GM19238 (cell line): ENCODE measurements around the gene AP1B1.

Experiments used
- DNase-seq: peaks from one replicate; pipeline ENCODE4 v3.0.0; 2011; ENCODE audit warnings: low spot score; ENCODE audit not compliant: insufficient read length

AP1B1 gene

GRCh38 chr22:29332886-29333496, 55.4 kb downstream of the AP1B1 start:
- DNase-seq: no peak

DNA sequence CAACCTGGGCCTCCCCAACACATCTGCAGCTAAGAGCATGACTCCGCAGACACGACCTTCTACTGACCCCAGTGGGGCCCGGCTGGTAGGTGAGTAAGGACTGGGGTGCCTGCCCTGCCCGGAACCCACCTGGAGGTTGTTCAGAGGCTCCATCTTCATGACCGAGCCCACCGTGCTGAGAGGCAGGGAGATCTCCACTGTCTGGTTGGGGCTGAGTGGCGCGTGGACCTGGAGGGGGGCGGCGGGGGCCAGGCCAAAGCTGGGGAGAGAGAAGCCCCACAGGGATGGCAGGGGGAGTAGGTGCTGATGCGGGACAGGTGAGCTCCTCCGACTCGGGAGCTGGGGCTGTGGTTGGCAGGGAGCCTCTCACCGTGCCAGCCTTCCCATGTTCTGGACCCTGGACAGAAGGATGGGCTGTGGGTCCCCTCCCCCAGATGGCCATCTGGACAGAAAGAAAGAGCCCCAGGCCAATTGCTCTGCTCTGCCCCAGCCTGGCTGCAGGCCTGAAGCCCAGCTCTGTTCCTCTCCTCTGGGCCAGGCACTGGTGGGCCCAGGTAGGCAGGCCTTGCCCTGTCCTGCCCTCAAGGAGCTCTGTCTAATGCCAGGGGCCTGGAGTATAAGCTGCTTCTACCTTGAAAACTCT, 56.6 kb downstream of the AP1B1 start:
- no peak for DNase-seq

DNA sequence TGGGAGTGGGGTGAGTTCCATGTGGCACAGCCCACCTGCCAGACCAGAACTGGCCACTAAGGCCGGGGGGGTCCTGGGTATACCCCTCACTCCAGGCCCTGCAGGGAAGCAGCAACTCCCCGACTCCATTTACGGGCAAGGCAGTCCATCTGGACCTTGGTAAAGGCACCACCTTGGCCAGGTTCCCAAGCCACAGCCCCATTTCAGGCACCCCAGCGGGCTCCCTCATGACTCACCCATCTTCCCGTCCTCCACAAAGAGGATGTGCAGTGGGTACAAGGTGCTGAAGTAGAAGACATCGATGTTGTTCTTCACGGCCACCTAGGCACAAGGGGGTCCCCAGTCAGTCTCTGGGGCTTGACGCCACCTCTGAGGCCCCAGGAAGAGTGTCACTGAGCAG, 57.2 kb downstream of the AP1B1 start:
- DNase-seq: no peak

DNA sequence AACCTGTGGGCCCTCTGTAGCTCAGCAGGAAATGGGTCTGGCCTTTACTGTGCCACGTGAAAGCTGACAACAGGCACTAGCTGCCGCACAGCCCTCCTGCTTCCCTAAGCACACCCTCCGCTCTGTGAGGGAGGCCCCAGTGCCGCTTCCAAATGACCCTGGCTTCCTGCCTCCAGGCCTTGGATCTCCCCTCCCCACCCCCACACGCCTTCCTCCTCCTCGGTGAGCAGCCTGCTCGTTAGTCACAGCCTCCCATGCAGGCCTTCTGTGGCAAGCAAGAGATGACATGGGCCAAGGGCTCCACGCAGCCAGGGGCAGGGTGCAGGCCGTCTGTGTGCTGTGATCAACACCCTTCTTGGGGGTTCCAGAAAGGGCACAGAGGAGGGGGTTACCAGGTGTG, 57.6 kb downstream of the AP1B1 start:
- no peak for DNase-seq

- DNase-seq: no peak
Observed at GRCh38 chr22:29330291-29330690, 58.1 kb downstream of the AP1B1 start.

DNA sequence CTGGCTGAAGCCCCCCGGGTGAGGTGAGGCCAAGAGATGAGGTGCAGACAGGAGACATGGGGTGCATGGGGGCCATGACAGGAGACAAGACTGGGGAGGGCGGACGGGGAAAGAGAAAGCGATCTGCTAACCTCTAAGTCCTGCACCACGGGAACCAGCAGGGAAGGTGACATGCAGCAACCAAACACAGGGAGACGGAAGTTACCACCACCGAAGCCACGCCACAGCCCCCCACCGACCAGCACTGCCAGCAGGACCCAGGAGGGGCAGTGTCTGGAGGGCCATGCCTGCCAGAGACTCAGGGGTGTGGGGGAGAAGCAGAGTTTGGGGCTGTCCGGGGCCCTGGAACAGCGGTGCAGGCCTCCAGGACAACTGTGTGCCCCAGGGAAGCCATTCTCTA, 58.8 kb downstream of the AP1B1 start:
- DNase-seq: no peak

DNA sequence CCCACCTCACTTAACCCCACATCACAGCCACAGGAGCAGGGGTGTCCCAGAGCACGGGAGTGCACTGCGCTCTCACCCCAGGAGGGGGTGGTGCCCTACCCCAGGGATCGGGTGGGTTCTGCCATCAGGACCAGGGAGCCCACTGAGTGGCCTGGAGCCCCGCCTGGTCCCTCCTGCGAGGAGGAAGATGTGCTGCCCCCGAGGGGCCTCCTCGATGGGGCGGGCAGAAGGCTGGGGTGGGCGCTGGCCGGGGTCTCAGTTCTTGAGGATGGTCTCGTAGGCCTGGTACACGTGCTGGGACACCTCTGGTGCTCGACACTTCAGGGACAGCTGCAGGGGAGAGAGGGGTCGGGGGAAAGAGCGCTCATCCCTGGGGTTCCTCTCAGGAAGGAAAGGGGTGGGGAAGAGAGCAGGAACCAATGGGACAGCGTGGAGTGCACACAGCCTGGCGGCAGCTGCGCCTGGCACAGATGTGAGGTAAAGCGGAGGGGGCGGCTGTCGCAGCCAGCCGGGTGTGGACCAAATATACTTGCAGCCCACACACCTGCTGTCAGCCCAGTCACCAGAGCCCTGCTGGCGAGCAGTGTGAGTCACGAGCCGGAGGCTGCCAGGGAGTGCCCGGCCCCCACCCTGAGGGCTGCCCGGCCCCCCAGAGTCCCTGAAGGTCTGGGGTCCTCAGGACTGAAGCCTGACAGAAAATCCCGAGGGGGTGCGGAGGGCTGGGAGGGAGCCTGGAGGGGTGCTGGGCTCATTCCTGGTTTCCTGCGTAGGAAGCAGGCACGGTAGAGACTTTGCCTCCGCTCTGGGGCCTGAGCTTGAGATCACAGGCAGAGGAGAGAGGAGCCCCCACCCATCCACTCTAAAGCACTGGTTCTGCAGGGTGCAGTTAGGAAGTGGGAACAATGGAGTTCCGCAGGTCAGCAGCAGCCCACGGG, 59.5 kb downstream of the AP1B1 start:
- DNase-seq: no peak

GRCh38 chr22:29328055-29328454, 60.3 kb downstream of the AP1B1 start:
- DNase-seq: no peak

GRCh38 chr22:29327089-29327764, 61.1 kb downstream of the AP1B1 start:
- DNase-seq: no peak

GRCh38 chr22:29326481-29326880, 61.9 kb downstream of the AP1B1 start:
- DNase-seq: no peak

DNA sequence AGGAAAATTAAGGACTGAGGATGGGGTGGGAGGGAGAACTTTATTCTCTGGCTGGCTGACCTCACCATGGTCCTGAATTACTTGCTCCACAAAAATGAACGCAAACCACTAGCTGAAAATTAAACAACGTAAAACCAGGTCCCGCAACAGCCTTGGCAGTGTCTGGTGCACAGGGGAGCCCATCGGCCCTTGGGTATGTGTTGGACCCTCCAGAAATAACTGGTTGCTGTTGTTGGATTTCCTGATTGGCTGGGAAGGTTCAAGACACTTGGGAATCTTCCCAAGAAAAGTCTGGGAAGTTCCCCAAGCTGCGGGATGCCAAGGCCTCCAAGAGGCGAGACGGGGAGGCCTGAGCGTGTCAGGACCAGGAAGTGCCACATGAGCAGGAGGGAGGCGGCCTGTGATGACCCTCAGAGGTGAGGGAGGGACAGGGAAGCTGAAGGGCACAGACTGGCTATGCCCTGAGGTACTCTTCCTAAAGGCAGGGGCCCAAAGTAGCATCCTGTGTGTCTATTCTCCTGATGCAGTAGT, 62.5 kb downstream of the AP1B1 start:
- no peak for DNase-seq

DNA sequence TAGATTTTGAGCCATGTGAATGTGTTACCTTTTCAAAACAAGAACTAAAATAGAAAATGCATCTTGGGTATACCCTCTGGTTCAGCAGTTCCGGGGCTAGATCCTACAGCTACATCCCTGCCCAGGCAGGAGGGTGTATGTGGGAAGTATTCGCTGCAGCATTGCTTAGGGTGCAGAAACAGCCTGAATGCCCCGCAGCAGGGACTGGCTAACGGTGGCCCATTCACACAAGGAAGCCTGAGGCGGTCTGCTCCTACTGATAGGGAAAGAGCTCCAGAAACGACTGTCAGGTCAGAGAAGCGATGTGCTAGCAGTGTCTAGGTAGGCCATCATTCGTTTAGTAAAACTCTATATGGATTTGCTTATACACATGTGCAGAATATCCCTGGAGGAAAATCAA, 63.0 kb downstream of the AP1B1 start:
- no peak for DNase-seq

DNA sequence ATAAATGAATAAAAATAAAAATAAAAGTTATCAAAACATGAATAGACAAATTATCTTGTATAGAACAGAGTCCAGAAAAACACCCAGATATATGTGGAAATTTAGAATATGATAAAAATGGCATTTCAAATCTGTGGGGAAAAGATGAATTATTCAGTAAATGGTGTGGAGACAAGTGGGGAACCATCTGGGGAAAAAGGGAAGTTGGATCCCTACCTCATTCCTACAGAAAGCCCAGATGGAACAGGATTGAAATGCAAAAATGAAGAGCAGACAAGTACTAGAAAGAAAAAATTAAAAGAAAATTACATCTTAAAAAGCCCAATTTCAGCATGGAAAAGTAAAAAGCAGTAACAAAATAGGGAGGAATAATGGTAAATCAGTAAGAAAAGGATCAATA, 64.7 kb downstream of the AP1B1 start:
- DNase-seq: no peak

GRCh38 chr22:29320546-29320945, 67.8 kb downstream of the AP1B1 start:
- no peak for DNase-seq

GRCh38 chr22:29319072-29319471, 69.3 kb downstream of the AP1B1 start:
- DNase-seq: no peak

DNA sequence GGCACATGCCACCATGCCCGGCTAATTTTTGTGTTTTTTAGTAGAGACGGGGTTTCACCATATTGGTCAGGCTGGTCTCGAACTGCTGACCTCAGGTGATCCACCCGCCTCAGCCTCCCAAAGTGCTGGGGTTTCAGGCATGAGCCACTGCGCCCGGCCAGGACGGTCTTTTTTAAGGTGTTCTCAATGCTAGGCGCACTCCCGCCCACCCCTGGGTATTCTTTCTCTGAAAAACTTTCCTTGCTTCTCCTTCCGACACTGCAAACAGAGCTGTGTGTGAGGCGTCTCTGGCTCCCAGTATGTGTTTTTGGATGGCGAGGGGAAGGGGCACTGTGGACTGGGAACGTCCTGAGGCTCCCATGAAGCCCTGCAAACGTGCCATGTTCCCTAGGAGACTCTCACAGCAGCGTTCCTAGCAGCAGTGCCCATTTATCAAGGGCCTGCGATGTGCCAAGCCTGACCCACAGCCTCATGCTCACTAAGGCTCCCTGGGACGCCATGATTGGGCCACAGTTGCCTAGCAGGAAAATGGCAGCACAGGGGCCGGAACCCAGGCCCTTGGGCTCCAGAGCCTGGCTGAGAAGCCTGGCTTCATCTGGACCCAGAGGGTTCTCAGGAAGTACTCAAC, 70.4 kb downstream of the AP1B1 start:
- DNase-seq: no peak

GRCh38 chr22:29316141-29316828, 72.1 kb downstream of the AP1B1 start:
- no peak for DNase-seq

DNA sequence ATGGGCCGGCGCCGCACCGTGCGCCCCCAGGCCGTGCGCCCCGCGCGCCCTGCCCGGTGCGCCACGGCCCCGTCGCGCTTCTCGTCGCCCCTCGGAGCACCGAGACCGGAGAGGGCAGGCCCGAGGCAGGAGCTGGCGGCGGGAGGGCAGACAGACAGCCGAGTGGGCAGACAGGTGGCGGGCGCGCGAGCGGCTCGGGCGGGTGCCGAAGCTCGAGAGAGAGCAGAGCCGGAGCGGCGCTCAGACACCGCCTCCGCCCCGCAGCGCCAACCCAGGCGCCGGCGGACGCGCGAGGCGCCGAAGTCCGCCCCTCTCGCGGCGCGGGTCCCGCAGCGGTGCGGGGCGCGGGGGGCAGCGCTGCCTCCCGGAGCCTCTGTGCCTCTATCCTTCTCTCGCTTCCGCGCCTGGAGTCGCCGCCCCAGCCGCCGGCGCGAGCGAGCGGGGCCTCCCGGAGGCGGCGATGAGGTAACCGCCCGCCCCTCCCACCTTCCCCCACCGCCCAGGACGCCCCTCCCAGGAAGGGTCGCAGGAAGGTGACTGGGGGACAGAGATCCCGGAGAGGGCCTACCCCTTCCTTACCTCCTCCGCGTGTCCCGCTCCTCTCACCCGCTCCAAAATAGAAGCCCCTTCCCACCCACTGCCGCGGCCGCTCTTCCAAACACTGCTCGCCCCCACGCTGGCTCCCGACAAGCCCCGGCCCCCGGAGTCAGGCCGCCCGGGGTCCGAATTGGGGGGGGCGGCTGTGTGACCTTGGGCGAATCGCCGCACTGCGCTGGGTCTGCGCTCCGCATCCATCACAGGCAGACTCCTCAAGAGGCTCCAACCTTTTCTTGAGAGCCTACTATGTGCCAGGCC, 72.9 kb downstream of the AP1B1 start, which contains the start of gene RASL10A:
TSS of gene RASL10A (minus strand) at position 412 of the 855 bp plus-strand sequence. CDS start 451 bp downstream, outside the sequence.
- DNase-seq: no peak

GRCh38 chr22:29314537-29315285, 73.7 kb downstream of the AP1B1 start:
- DNase-seq: no peak
